NCI-H2227 (cell line): ENCODE data around the gene GCHFR.

Experiments
- DNase-seq: peaks from one replicate; lab custom pipeline; 2025; ENCODE audit not compliant: unreplicated experiment; lab: John Stamatoyannopoulos, UW

The GCHFR gene

GRCh38 chr15:40808861-40809450, 45.1 kb downstream of the GCHFR start:
- no peak for DNase-seq

DNA sequence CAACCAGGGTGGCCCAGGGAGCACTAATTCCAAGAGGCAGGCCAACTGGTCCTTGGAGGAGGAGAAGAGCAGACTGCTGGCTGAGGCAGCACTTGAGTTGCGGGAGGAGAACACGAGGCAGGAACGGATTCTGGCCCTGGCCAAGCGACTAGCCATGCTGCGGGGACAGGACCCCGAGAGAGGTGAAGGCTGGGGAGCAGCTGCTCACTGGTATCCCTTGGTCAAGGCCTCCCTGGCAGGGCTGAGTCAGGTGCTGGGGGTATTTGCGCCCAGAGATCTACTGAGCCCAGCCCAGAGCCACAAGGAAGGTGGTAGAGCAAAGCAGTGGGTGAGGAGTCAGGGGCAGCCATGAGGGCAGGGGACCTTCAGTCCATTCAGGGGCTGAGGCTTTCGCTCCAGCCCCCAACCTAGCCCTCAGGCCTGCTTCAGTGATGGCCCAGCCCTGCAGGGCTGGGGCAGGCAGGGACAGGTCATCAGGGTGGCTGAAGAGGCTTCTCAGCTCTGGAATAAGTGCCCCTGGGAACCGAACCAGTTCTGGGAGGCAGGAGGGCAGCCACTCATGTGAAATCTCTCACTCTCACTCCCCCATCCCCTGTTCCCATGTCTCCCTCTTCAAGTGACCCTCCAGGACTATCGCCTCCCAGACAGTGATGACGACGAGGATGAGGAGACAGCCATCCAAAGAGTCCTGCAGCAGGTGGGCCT, 49.0 kb downstream of the GCHFR start:
- DNase-seq: no peak

GRCh38 chr15:40815042-40815698, 51.3 kb downstream of the GCHFR start:
- DNase-seq: no peak
